ENCODE results near the gene NFATC2. TPM values are rescaled to one million over a fixed set of nuclear protein-coding genes. Genes with fewer than 3 reads are reported as not detected.

The NFATC2 gene
- total RNA-seq, 1 donor from 2014 or later: 0.89 TPM

DNA sequence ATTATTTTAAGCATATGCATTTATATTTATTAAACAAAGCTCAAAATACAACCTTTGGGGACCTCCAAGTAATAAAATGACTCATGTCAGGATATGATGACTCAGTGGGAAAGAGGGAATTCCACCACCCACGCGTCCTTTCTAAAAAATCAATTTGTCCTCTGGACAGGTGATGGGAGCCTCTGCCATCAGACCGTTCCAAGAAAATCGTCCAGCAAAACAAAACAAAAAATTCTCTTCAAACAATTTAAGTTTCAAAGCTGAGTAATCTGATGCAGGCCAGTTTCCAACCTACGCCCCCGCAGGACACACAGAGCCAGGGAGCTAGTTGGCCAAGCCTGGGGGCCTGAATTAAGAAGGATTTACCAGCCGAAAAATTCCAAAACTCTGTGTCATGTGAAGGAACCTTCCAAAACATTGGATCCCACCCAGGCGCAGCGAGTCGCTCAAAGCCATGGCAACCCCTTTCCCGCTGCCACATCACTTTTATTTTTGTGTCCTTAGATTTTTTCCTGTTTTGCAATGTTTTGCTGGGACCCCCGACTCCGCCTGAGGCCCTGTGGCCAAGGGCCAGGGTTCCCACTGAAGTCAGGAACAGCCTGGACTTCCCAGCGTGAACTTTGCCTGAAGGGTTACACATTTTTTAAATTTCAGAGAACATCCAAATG is 95.3 kb downstream of the NFATC2 start:
- H3K4me1 Mint-ChIP-seq (ENCODE audit: unreplicated experiment): peaks cover 48% of the 10 kb centered on the region
- peak overlapping the region; percentile 59 for H3K4me3 Mint-ChIP-seq (ENCODE audit: unreplicated experiment)
- H3K27ac Mint-ChIP-seq (ENCODE audit: unreplicated experiment): peak overlapping the region; percentile 93

GRCh38 chr20:51446656-51447055 is 95.9 kb downstream of the NFATC2 start:
- H3K4me1 Mint-ChIP-seq (ENCODE audit: unreplicated experiment): peaks cover 47% of the 10 kb centered on the region
- no peak for TF ChIP-seq CTCF (IDR thresholded peaks at IDR 0.05)
- no peaks in the 10 kb centered on the region for H3K36me3 Mint-ChIP-seq (ENCODE audit: unreplicated experiment)
- DNase-seq (ENCODE audit: extremely low spot score, unreplicated experiment): no peak
- H3K27me3 Mint-ChIP-seq (ENCODE audit: unreplicated experiment): no peaks in the 10 kb centered on the region
- peak overlapping the region; percentile 93 for H3K27ac Mint-ChIP-seq (ENCODE audit: unreplicated experiment)
- H3K4me3 Mint-ChIP-seq (ENCODE audit: unreplicated experiment): peak overlapping the region; percentile 14
- H3K9me3 Mint-ChIP-seq (ENCODE audit: unreplicated experiment): no peaks in the 10 kb centered on the region

More for the DNA sequence above, 95.3 kb downstream of the NFATC2 start:
- Mint-ChIP-seq H3K27me3 (ENCODE audit: unreplicated experiment) (no peaks in the 10 kb centered on the region), H3K9me3 (ENCODE audit: unreplicated experiment) (no peaks in the 10 kb centered on the region), H3K36me3 (ENCODE audit: unreplicated experiment) (no peaks in the 10 kb centered on the region)
- TF ChIP-seq CTCF (IDR thresholded peaks at IDR 0.05): no peak
- DNase-seq (ENCODE audit: extremely low spot score, unreplicated experiment): peak; percentile 90

DNA sequence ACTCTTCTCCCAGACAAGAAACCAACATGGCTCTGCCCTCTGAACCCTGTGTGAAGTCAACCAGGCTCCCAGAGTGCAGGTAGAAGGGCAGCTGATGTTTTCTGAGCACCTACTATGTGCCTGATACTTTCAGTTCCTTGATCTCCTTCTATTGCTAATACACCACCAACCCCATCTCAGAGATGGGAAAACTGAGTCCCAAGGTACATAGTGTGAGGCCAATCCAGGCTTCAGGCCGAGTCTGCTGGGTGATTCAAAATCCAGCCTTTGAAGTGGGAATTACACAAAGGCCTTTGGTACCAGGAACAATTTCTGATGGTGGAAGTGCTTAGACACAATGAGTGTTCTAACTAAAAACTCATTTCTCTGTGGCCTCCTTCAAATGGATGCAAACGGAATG is 96.3 kb downstream of the NFATC2 start:
- Mint-ChIP-seq H3K27me3 (ENCODE audit: unreplicated experiment) (no peaks in the 10 kb centered on the region), H3K4me1 (ENCODE audit: unreplicated experiment) (peaks cover 46% of the 10 kb centered on the region), H3K27ac (ENCODE audit: unreplicated experiment) (peak overlapping the region; percentile 93), H3K9me3 (ENCODE audit: unreplicated experiment) (no peaks in the 10 kb centered on the region), H3K36me3 (ENCODE audit: unreplicated experiment) (no peaks in the 10 kb centered on the region), H3K4me3 (ENCODE audit: unreplicated experiment) (no peak overlapping the region)
- no peak for DNase-seq (ENCODE audit: extremely low spot score, unreplicated experiment)
- TF ChIP-seq CTCF (IDR thresholded peaks at IDR 0.05): no peak

DNA sequence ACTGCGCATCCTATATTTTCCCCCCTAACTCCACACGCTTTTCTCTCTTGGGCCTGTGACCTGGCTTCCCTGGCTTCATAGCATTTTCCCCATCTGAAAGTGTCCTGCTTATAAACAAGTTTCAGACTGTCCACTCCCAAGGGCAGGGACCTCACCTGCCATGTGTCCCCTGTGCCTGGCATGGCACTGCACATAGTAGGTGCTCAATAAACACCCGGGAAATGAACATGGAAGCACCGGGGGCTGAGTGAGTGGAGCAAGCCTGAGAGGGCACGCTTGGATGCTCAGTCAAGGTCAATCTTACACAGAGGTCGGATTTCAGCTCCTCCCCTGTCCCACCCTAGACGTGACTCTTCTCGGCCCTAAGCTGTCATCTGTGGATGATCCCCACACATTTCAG is 96.9 kb downstream of the NFATC2 start:
- no peak overlapping the region for H3K4me3 Mint-ChIP-seq (ENCODE audit: unreplicated experiment)
- peaks cover 42% of the 10 kb centered on the region for H3K4me1 Mint-ChIP-seq (ENCODE audit: unreplicated experiment)
- H3K36me3 Mint-ChIP-seq (ENCODE audit: unreplicated experiment): no peaks in the 10 kb centered on the region
- H3K27me3 Mint-ChIP-seq (ENCODE audit: unreplicated experiment): no peaks in the 10 kb centered on the region
- no peak for TF ChIP-seq CTCF (IDR thresholded peaks at IDR 0.05)
- no peak for DNase-seq (ENCODE audit: extremely low spot score, unreplicated experiment)
- H3K9me3 Mint-ChIP-seq (ENCODE audit: unreplicated experiment): no peaks in the 10 kb centered on the region
- no peak overlapping the region for H3K27ac Mint-ChIP-seq (ENCODE audit: unreplicated experiment)

DNA sequence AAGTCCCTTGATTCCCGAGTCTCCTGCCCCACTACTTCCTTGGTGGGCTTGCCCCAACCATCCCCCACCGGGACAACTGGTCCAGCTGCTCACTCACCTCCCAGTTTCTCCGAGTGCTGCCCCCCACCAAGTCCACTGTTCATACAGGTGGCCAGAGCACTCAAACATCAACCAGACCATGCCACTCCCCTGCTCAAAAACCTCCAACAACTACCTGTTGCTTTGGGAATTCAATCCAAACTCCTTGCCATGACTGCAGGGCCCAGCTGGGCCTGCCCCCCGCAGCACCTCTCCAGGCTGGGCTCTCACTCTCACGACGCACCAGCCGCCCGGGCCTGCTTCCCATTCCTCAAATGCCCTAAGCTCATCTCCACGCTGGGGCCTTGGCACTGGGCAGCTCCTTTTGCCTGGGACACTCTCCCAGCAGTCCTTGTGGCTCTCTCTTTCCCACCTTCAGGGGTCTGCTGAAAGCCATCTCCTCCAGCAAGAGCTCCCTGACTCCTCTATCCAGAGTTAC is 97.5 kb downstream of the NFATC2 start:
- Mint-ChIP-seq H3K9me3 (ENCODE audit: unreplicated experiment) (no peaks in the 10 kb centered on the region), H3K4me1 (ENCODE audit: unreplicated experiment) (peaks cover 44% of the 10 kb centered on the region), H3K4me3 (ENCODE audit: unreplicated experiment) (no peak overlapping the region), H3K27me3 (ENCODE audit: unreplicated experiment) (no peaks in the 10 kb centered on the region), H3K36me3 (ENCODE audit: unreplicated experiment) (no peaks in the 10 kb centered on the region), H3K27ac (ENCODE audit: unreplicated experiment) (peak overlapping the region; percentile 31)
- no peak for DNase-seq (ENCODE audit: extremely low spot score, unreplicated experiment)
- TF ChIP-seq CTCF (IDR thresholded peaks at IDR 0.05): no peak

Data from osteocyte (in vitro differentiated cells).